Left renal cortex interstitium (tissue), 4 donors: Measurements from ENCODE around the gene VENTX. TPM values are rescaled to one million over a fixed set of nuclear protein-coding genes. Genes with fewer than 3 reads are reported as not detected.

Source experiments
- DNase-seq, 4 donors: peaks; one replicate each; pipeline ENCODE4 v3.0.0-alpha.2; 2013; ENCODE audit warnings: low read depth in 4 of 4, low spot score in 2 of 4, missing footprints in 1 of 4
- polyA plus RNA-seq, 4 donors: library from polyadenylated mRNA; unstranded; fragments of 120-200 nt; gene quantifications; one replicate each; pipeline ENCODE4 v1.2.1, GENCODE V29; 2013; ENCODE audit not compliant: insufficient read length in 4 of 4

Gene VENTX
- polyA plus RNA-seq, 4 donors, result 0.08 to 0.24 (median 0.15) TPM

DNA sequence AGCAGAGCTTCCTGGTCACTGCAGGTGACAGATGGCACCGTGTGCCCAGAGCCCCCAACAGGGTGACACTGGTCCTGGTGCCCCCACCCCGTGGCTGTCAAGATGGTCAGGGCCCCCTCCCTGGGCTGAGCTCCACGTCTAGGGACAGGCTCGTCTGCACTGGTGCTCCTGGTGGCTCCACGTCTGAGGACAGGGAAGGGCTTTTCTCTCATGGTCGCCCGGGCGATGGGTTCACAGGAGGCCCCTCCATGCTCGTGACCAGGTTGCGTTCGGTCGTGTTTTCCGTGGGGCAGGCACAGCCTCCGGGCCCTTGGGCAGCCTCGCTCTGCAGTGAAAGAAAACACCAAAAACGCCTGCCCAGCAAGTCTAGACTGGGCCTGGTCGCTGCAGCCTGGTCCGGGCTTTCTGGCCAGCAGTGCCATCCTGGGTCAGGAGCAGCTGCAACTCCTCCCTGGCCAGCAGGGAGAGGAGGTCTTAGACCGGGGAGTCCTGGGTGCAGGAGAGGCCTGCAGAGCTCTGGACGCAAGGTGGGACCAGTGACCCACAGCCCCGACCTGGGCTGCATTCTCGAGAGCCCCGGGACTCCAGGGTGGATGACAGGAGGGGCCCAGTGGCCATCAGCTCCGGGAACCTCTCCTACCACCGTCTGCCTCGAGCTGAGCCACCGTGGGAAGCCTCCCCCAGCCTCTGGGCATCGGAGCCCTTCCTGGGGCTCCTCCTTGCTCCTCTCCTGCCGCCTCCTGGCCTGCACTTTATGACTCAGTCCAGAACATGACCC, 35.5 kb upstream of the VENTX start:
- no peak for DNase-seq

DNA sequence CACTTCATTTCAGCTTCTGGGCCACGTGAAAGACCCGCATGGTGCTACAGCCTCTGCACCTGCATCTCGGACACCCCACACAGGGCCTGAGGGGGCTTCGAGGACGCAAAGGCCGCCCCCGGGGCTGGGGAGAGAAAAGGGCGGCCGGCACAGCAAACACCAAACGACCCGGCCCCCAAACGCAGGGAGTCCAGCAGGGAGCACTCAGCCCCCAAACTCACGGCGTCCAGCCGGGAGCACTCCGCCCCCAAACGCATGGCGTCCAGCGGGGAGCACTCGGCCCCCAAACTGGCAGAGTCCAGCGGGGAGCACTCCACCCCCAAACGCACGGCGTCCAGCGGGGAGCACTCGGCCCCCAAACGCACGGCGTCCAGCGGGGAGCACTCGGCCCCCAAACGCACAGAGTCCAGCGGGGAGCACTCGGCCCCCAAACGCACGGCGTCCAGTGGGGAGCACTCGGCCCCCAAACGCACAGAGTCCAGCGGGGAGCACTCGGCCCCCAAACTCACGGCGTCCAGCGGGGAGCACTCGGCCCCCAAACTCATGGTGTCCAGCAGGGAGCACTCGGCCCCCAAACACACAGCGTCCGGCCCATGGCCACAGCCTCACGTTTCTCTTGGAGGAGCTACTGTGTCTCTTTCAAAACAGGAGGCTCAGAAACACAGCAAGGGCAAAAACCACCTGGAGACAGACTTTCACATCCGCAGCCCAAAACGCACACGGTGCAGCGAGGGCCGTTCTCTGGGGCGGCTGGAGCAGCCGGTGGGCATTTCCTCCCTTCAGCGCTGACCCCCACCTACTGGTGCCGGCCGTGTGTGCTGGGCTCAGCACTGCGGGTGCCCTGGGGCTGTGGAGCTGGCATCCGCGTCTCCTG, 34.6 kb upstream of the VENTX start:
- DNase-seq, result no peak

DNA sequence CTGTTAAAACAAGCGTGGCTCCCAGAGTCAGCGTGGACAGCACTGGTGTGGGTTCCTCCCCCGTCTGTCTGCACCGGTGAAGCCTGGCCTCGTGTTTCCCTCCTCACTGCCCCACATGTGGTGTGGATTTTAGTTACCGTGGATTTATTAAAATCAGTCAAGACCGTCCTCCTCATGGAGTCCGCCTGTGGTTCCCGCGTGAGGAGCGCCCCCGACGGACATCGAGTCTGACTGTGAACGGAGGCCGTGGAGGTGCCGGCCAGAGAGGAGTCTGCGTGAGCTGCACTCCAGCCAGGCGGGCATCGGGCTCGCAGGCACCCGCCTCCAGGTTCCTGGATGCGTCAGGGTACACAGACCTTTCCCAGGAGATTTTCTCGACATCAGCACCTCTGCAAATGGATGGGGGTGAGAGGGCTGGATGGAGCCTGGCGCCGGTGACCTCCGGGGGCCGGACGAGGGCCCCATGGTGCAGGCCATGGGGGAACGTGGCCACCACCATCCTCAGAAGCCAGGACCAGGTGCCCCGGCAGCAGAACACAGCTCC, 33.9 kb upstream of the VENTX start:
- DNase-seq, result no peak

DNA sequence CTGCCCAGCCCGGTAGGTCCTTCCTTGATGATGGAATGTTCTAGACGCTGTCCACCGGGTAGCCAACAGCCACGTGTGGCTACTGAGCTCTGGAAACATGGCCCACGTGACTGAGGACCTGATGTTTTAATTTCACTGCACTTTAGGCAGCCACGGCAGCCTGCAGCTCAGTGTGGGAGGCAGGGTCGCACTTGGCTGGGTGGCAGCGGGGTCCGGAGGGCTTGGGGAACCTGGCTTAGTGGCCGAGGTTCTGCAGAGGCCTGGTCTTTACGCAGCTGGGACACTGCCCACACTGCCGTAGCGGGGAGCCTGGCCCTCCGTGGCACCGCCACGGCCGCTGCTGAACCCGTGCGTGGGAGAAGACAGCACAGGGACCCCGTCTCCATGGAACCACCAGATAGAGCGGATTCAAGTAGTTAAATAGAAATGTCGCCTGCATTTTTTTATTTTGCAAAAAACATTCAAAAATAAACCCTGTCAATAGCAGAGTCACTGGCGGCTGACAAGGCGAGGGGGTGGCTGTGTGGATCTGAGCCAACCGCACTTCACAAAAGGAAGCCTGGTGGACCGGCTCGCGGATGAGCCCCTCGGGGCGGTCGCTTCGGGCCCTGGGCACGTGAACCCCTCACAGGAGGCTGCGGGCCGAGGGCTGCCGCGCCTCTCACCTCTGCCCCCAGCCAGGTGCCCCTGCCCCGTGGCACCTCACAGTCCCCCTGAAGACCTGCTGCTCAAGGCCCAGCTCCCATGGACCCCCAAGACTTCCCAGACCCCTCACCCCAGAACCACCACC, 33.2 kb upstream of the VENTX start:
- no peak for DNase-seq

DNA sequence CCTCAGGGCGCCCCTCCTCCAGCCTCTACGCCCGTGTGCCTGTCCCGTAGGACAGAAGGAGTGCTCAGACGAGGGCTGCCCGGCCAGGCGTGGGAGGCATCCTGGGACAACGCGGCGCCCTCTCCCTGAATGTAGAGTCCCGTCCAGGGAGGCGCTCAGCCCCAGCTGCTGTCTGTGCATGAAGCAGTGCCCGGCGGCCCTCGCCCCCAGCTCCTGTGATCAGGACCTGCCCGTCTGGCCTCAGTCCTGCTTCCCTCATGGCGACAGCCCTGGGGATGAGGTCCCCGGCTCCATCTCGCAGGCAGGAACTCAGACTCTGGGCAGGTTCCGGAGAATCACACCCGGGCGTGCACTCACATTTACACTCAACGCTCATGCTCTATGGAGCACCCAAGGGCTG, 32.5 kb upstream of the VENTX start:
- DNase-seq, result no peak

DNA sequence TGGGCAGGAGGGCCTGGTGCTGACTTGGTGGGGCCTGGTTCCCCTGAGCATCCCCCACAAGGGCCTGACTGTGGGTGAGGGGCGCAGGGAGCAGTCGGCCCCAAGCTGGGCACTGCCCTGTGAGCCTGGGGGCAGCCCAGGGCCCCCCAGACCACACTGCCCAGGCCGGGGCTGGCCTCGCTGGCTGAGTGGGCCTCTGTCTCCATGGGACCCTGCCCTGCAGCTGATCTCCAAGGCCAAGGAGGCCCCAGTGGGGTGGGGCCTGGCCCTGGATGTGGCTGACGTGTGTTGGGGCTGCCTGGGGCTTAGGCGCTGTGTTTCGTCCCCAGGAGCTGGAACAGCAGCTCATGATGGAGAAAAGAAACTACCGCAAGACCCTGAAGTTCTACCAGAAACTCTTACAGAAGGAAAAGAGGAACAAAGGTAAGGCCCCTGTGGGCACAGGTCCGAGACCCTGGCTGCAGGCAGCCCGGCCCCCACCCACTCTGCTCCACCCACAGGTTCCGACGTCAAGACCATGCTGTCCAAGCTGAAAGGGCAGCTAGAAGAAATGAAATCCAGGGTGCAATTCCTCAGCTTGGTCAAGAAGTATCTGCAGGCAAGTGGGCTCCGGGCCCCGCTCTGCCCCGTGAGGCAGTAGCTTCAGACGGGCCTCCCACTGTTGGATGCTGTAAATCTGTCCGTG, 31.2 kb upstream of the VENTX start:
- DNase-seq, result no peak

DNA sequence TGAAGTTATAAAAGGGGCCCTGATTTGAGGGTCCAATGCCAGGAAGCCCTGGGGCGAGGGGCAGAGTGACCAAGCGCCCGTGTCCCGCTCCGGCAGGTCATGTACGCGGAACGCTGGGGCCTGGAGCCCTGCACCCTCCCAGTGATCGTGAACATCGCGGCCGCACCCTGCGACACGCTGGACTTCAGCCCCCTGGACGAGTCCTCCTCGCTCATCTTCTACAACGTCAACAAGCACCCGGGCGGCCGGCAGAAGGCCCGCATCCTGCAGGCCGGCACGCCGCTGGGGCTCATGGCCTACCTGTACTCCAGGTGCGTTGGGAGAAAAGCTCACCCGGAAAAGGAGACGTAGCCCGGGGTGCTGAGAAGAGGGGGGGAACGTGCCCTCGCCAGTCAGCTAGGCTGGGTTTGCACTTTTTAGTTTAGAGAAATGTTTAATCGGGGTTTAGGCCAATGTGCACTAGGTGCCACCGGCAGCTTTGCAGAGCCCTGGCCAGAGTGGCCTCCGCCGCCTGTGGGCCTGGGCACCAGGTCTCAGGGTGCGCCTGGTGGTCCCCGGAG, 30.5 kb upstream of the VENTX start:
- DNase-seq, result no peak

DNA sequence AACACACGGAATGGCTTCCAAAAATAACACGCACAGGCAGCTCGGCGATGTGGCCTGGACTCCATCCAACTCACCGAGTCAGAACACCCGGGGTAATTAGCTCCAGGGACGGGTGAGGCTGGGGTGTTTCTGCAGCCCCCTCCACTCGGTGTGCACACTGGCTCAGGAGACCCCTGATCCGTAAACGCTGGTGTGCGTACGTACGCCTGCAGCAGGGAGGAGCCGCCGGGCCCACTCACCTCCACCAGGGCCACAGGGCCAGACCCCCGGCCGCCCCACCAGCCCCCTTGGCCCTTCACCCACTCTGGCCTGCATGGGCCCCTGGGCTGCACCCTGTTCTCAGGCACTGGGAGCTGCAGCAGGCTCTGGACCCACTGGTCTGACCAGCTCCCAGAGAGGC, 30.0 kb upstream of the VENTX start:
- DNase-seq, result no peak

DNA sequence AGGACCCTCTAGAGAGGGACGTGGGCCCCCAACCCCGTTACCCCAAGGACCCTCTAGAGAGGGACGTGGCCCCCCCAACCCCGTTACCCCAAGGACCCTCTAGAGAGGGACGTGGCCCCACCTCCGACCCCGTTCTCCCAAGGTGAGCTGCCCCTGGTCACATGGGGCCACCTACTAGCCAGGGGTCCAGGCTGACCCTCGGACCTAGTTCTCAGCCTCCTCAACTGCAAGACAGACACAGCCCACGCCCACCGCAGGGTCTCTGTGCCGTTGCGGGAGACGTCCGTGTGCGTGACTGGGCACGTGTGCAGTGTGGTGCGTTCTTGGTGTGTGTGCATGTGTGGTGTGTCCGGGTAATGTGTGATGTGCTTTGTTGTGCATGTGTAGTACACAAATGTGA, 29.2 kb upstream of the VENTX start:
- no peak for DNase-seq

DNA sequence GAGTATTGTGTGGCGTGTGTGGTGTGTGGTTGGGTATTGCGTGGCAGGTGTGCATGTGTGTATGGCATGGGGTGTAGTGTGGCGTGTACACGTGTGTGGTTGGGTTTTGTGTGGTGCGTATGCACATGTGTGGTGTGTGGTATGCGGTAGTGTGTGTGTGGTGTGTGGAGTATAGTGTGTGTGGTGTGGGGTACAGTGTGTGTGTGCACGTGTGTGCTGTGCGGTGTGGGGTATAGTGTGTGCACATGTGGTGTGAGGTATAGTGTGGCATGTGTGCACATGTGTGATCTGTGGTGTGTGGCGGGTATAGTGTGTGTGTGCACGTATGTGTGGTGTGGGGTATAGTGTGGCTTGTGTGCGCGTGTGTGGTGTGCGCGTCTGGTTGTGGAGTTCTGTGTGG, 28.5 kb upstream of the VENTX start:
- DNase-seq, result no peak

DNA sequence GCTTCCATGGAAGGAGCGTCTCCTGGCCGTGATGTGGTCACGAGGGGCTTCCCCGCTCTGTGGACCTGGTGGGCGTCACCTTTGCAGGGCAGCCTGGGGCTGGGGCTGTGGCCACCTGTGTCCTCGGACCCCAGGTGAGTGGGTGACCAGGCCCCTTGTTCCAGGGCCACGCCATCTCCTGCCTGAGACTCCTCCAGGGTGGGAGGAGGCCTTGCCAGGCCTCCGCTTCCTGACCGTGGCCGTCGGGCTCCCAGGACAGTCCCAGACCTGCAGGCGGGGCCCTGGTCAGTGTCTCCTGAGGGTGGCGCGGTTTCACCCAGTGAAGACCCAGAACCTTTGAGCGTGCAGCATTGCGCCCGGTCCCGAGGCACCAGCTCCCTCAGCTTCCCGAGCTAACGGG, 28.0 kb upstream of the VENTX start:
- DNase-seq, result no peak

DNA sequence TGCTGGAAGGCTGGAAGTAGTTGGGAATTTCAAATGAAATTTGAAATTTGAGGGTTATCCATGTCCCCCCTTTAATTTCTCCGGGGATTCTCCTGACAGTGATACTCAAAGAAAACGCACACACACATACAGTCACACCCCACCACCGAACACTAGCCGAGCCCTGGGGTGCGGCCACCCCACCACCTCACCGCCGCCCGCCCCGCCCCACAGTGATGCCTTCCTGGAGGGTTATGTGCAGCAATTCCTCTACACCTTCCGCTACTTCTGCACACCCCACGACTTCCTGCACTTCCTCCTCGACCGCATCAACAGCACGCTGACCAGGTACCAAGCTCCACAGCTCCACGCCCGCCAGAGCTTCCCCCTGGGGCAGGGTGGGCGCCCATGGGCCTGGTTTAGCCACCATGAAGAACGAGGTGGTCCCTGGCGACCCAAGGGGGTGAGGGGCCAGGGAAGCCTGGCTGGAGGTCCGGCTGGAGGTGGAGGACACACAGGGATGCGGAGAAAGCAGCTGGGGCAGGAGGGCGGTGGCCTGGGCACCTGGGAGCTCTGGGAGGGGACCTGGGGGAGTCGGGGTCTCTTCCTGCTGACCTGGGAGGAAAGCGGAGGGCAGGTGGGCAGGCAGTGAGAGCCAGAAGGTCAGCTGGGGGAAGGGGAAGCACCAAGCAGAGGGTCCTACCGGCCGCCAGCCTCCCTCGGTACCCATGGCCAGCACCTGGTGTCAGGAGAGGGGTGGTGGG, 27.1 kb upstream of the VENTX start:
- no peak for DNase-seq

DNA sequence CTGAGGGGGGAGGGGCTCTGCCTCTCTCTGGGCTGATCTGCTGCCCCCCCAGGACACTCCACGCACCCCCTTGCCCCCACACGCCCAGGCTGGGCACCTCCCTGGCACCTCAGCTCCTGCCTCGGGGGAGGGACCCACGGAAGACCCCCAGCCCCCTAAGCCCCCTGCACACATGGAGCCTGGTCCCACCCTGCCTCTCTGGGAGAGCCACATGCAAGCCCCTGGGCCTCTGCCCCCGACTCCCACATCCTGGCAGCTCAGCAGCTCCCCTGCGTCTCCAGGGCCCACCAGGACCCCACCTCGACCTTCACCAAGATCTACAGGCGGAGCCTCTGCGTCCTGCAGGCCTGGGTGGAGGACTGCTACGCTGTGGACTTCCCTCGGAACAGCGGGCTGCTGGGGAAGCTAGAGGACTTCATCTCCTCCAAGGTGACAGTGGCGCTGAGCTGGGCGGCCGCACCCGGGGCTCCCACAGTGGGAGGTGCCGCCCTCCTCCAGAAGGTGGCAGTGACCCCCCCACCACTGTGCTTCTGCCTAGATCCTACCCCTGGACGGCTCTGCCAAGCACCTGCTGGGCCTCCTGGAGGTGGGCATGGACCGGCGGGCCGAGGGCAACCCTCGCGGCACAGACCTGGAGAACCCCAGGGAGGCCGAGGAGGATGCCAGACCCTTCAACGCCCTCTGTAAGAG, 26.4 kb upstream of the VENTX start:
- DNase-seq, result no peak

DNA sequence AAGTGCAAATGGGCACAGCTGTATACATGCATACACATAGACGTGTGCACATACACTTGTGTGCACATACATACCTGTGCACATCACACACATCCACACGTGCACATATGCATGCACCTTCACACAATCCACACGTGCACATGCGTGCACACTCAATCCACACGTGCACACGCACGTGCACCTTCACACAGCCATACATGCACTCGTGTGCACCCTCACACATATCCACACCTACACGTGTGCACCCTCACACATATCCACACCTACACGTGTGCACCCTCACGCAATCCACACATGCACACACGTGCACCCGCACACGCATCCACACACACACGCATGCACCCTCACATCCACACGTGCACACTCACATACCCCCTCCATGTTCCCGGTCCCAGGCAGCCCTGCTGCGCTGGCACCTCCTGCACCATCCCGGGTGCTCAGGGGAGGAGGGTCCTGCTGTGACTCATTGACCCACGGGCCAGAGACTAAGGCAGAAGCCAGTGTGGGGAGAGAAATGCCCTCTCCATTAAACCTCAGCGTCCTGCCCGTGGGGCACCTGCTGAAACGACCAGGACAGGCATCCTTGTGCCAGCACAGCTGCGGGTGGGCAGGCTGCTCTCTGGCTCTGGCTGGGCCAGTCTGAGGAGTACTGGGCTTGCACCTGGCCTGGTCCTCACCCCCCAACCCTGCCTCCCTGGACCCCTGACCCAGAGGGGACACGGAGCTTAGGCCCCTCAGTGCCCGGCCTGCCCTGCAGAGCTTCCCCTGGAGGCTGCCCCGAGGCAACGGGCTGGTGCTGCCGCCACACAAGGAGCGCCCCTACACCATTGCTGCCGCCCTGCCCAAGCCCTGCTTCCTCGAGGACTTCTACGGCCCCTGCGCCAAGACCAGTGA, 25.4 kb upstream of the VENTX start:
- DNase-seq, result no peak

DNA sequence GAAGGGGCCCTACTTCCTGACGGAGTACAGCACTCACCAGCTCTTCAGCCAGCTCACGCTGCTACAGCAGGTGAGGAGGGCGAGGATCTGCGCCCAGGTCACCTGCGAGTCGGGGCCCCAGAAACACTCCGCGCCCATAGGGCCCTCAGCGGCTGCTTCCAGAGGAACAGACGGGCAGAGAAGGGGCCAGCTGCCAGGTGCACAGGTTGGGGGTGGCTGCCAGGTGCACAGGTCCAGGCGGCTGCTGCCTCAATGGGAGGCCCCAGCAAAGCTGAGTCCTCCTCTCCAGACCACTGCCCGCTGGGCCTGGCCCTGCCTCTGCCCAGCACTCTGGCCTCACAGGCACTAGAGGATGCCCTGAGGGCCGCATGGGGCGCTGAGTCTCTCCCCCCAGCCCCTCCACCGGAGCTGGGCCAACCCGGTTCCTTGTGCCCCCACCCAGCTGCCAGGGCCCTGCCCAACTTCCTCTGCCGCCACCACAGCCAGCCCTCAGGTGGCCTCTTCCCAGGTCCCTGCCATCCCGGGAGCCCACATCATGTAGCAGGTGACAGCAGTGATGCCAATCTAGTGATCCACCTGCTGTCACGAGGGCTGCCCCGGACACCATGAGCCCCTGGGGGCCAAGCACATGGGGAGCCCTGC, 24.7 kb upstream of the VENTX start:
- DNase-seq, result no peak

DNA sequence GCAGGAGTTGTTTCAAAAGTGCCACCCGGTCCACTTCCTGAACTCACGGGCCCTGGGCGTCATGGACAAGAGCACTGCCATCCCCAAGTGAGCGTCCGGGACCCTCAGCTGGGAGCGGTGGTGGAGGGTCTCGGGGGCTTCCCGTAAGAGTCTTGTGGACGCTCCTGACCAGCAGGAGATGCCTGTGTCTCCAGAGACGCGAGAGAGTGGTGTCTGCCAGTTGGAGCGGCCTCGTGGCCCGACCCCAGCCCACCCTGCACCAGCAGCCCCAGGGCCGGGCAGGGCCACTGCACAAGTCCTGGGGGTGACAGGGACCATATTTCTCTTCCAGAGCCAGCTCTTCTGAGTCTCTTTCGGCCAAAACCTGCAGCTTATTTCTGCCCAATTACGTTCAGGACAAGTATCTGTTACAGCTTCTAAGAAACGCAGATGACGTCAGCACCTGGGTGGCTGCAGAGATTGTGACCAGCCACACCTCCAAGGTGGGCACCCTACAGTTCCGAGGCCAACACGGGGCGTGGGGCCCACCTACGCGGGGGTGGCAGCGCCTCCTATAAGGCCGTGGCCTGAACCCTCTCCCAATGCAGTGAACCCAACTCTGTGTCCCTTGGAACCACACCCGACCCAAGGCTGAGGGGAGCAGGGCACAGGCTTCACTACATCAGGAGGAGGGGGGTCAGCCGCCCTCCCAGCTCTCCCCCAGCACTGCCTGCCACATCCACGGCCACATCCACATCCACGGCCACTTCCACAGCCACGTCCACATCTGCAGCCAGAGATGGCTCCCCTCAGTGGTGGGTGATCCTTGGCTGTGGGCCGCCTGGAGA, 23.8 kb upstream of the VENTX start:
- DNase-seq, result no peak
